ENCODE results near the gene ACTRT3.
"Not testable (repeated sequence)": the region's sequence is repeated elsewhere in the genome, so short reads cannot be mapped to it uniquely, and the experiment has no call there.

The ACTRT3 gene

DNA sequence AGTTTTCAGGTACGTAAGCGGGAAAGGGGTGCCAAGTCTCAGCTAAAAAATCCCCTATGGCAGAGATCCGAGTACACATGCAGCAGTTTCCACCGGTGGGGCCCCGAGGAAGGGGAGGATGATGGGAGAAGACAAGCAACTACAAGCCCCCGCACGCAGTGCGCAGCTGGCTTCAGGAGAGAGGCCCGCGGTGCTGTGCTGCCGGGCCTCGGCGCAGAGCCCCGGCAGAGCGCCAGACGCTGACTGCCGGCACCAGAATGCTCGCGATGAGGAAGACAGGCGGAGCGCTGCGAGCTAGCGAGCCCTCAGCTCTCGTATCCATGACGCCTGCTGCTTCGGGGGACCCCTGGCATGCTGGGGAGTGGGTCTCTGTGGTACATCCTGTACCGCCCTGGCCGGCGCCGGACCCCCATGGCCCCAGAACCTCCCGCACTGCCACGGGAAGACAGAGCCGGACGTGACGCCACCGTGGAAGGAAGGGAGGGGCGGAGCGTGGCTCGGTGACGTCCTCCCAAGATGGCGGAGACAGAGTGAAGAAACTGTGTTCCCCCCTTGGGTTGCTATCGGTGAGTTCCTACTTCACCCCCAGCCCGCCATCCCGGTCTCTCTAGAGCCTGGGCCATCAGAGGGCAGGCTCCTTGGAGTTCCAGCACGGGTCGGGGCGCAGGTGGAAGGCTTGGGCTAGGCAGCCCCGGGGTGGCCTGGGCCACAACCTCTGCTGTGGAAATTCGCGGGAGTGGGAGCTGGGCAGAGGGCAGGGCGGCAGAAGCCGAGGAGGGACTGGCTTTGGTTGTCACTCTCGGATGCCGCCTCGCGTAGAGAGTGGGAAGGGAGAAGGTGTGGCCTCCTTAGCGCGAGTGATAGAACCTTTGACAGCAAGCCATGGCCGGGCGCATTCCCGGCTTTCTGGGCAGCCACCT lies 3.8 kb upstream of the ACTRT3 start, which contains the start of gene MYNN:
Gene MYNN (plus strand): TSS at position 500 of the 920 bp plus-strand sequence. CDS start 900 bp downstream, outside the sequence.
- in situ Hi-C loops (cut with MboI; ENCODE audit: low sequenced_read_pairs): no loop called here

- in situ Hi-C loops (cut with MboI; ENCODE audit: low sequenced_read_pairs): no loop called here
Measured at GRCh38 chr3:169772305-169772896, 3.0 kb upstream of the ACTRT3 start.

DNA sequence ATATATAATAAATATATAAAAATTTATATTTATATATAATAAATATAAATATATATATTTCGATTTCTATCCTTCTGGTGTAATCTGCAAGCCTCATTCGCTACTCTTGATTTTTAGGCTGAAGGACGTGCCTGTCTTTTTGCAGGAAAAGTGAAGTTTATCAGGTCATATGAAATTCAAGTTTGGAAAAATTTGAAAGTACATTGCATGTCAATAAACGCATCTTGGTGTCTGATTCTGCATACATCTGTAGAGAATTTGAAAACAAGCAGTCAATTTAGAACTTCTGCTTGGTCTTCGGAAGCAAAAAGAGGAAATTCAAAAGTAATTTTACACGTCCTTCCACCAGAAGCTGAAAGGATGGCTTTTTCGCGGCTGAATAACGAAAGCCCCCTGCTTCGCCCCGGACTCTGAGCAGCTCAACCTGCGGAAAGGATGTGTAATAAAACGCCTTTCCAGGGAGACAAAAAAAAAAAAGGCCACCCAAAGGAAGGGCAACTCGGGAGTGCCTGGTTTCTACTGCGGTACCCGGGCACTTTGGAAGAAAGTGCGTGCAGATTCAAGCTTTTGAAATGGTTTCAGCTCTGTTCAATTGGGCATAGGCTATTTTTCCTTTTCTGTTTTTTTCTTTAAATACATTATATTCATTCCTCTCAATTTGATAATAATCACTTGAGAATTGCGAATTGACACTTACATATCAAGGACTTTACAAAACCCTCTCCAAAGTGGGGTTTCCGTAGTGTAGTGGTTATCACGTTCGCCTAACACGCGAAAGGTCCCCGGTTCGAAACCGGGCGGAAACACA lies 2.3 kb upstream of the ACTRT3 start:
- in situ Hi-C loops (cut with MboI; ENCODE audit: low sequenced_read_pairs): no loop called here

DNA sequence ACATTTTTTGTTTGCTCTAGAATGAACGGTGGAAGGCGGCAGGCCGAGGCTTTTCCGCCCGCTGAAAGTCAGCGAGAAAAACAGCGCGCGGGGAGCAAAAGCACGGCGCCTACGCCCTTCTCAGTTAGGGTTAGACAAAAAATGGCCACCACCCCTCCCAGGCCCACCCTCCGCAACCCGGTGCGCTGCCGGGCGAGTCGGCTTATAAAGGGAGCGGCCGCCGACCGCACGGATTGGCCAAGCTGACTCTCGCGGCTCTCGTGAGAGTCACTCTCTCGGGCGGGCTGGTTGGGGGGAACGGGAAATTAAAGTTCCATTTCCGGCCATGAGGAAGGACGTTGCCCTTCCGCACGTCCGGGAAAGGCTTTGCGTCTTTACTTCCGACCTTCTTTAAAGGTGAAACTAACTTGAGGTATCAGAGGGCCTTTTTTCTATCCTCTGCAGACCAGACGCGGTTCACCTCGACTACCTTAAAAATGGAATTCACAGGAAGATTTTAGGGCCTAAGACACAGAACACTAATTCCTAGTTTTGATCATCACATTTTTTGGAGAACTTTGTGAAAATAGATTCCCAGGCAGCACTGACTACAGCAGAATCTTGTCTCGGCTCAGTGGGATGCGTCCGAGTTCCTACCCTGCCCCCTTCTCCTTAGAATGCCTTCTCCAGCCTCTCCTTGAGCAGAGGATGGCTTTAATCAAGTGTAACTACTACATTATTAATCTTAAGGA lies 4.3 kb downstream of the ACTRT3 start, which contains the start of gene TERC:
Gene TERC (minus strand): TSS at position 179 of the 731 bp plus-strand sequence.
- in situ Hi-C loops (cut with MboI; ENCODE audit: low sequenced_read_pairs): no loop called here

- in situ Hi-C loops (cut with MboI; ENCODE audit: low sequenced_read_pairs): no loop called here
Measured at GRCh38 chr3:169764312-169764881, 5.0 kb downstream of the ACTRT3 start.

DNA sequence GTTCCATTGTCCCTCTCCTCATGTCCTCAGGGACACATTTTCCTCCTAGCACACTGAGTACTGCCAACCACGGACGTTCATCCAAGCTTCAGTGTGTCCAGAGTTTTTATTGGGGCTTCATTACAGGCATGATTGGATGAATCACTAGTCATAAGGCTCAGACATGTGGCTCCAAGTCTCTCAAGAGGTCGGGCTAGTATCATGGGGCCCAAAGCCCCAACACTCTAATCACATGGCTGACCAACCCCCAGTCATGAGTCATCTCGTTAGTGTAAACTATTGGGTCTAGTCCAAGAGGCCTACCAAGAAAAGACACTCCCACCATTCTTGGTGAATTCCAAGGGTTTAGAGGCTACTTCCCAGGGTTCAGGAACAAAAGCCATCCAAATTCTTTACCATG lies 8.9 kb downstream of the ACTRT3 start:
- in situ Hi-C loops (cut with MboI; ENCODE audit: low sequenced_read_pairs): no loop called here

GRCh38 chr3:169759256-169759655 lies 10.1 kb downstream of the ACTRT3 start:
- in situ Hi-C loops (cut with MboI; ENCODE audit: low sequenced_read_pairs): no loop called here

DNA sequence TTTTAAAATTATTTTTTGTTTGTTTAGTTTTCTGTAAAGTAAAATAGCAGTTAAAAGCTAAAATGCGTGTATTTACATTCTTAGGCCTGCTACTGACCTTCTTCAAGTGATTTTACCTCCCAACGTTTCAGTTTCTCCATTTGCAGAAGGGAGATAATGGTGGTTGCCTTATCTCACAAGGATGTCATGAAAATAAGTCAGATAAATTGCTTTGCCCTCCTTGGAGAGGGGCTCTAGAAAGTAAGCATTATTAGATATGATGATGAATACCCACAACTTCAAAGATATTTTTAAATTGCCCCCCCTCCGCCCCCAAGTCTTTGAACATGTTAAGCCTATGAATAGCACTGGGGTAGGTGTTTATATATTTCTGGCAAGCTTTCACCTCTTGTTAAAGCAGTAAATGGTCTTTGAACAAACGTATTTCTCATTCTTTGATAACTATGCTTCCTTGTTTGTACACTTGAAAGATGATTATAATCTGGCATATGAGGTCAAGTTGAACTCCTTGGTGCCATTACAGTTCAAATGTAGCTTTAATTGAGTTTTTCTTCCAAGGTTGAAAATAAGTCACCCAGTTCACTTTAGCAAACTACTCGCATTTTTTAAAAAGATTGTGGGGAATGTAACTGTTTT lies 10.9 kb downstream of the ACTRT3 start:
- in situ Hi-C loops (cut with MboI; ENCODE audit: low sequenced_read_pairs): no loop called here

GRCh38 chr3:169755488-169755887 lies 13.9 kb downstream of the ACTRT3 start:
- in situ Hi-C loops (cut with MboI; ENCODE audit: low sequenced_read_pairs): no loop called here

DNA sequence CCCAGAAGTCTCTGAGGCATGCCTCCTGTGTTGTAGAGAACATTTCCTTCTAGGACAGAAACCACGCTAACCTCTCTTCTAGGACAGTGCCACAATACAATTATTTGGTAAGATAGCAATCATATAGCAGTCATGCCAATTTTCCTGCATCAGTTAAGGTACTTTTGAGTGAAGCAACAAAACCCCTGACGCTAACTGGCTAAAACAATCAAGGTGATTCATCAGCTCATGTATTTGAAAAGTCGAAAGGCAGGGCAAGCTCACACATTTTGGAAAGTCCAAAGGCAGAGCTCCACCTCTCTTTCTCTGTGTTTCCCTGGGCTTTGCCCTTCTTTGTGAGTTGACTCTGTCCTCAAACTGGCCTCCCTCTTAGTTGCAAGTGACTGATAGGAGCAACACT lies 14.7 kb downstream of the ACTRT3 start:
- in situ Hi-C loops (cut with MboI; ENCODE audit: low sequenced_read_pairs): no loop called here

DNA sequence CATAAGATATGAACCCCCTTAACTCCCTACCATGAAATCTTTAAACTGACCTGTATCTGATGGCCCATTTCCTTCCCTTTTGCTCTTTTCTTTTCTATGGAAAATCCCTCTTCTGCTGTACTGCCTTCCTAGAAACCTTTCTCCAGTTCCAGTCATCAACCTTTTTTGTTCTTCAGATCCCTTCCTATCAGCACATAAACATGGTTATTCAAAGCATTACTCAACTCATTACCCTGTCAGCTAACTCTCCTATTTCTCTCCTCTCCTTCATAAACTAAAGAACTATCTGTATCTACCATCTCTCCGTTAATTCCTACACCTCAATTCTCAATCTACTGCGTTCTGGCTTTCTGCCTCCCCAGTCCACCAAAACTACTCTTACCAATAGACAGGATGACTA lies 17.5 kb downstream of the ACTRT3 start:
- in situ Hi-C loops (cut with MboI; ENCODE audit: low sequenced_read_pairs): no loop called here

DNA sequence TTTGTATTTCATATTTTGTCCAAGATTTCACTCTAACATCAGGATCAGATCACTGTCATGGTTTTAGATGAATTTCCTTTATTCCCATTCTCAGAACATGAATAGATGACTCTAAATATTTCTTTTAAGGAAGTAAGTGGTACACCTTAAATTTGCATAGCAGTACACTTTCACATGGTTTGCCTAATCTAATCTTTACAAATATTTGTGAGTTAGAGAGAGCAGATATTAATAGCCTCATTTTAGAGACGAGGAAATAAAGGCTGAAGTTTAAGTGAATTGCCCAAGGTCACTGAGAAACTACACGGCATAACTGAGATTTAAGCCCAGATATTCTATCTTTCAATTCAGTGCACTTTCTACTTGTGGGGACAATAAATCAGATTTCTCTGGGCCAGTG lies 18.7 kb downstream of the ACTRT3 start:
- in situ Hi-C loops (cut with MboI; ENCODE audit: low sequenced_read_pairs): no loop called here

- in situ Hi-C loops (cut with MboI; ENCODE audit: low sequenced_read_pairs): no loop called here
Measured at GRCh38 chr3:169748670-169749069, 20.7 kb downstream of the ACTRT3 start.

- in situ Hi-C loops (cut with MboI; ENCODE audit: low sequenced_read_pairs): no loop called here
Measured at GRCh38 chr3:169746924-169747323, 22.4 kb downstream of the ACTRT3 start.

DNA sequence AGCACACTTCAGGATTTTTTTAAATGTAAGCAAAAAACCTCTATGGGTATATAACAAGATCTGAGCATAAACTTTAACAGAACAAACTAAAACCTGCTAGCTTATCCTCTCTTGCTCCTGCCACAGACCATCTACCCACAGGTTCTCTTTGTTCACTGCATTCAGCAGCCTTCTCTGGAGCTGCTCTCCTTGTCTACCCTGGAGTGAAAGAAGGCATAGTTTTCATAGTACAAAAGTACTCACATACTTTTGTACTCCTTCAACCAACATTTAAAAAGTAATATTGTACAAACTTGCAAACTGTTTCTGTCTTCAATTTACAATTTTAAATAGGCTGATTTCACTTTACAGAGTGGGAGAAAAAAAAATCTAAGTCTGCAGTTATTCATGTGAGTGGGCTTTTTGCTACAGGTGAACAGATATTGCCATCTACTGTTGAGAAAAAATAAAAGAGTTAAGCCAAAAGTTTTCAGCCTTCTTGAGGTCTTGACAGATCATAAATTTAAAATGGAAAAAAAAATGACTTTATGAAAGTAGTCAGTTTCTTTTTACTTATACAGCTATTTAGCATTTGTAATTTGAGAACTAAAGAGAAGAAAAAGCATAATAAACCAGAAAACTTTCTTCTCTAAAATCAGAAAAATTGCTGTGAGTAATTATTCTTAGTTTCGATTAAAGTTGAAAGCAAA lies 24.9 kb downstream of the ACTRT3 start:
- in situ Hi-C loops (cut with MboI; ENCODE audit: low sequenced_read_pairs): no loop called here

- in situ Hi-C loops (cut with MboI; ENCODE audit: low sequenced_read_pairs): no loop called here
Measured at GRCh38 chr3:169739067-169739466, 30.3 kb downstream of the ACTRT3 start.

DNA sequence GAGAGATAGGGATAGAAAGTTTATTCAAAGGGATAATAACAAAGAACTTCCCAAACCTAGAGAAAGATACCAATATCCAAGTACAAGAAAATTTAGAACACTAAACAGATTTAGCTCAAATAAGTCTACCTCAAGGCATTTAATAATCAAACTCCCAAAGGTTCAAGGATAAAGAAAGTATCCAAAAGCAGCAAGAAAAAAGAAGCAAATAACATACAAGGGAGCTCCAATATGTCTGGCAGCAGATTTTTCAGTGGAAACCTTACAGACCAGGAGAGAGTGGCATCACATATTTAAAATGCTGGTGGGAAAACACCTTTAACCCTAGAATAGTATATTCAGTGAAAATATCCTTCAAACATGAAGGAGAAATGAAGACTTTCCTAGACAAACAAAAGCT lies 37.5 kb downstream of the ACTRT3 start:
- in situ Hi-C loops (cut with MboI; ENCODE audit: low sequenced_read_pairs): not testable (repeated sequence)

DNA sequence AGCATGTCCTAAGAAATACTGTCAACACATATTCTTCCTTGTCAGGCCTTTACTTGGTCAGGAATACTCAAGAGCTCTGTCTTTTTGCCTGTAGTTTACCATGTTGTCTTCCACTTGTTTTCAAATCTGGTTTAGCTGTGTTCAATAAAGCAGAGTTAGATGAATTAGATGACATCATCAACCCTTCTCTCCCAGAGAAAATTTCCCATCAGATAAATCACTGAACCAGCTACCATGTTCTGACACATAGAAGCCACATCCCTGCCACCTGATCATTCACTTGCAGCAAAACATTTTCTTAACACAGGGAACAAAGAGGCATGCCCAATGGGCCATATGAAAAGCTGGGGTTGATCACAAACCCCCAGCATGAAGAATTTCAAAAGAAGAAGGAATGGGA lies 46.6 kb downstream of the ACTRT3 start:
- in situ Hi-C loops (cut with MboI; ENCODE audit: low sequenced_read_pairs): no loop called here

GRCh38 chr3:169718415-169718814 lies 50.9 kb downstream of the ACTRT3 start:
- in situ Hi-C loops (cut with MboI; ENCODE audit: low sequenced_read_pairs): not testable (repeated sequence)

All from hTERT RPE-1 (cell line).